WERI-Rb-1 (cell line): ENCODE measurements around the gene PCDHGB4.
"Not testable (repeated sequence)": the region's sequence is repeated elsewhere in the genome, so short reads cannot be mapped to it uniquely, and the experiment has no call there.

Experiments
- DNase-seq: peaks from one replicate; pipeline ENCODE4 v3.0.0-alpha.2; 2020
- H3K27ac ChIP-seq: fragments of 250-450 bp; sonication (Bioruptor Pico); 2 replicates; pipeline ENCODE4 v1.5.1; 2020; ENCODE audit warnings: mild to moderate bottlenecking, moderate library complexity
- H3K27me3 ChIP-seq: fragments of 250-450 bp; sonication (Bioruptor Pico); 2 replicates; pipeline ENCODE4 v1.5.1; 2021; ENCODE audit warnings: mild to moderate bottlenecking, low read depth, moderate library complexity; ENCODE audit not compliant: insufficient read depth, severe bottlenecking
- H3K36me3 ChIP-seq: fragments of 250-450 bp; sonication (Bioruptor Pico); 2 replicates; pipeline ENCODE4 v1.5.1; 2020; ENCODE audit warnings: mild to moderate bottlenecking, moderate library complexity
- H3K4me3 ChIP-seq: 2 replicates; pipeline ENCODE4 v1.5.1; 2011; ENCODE audit warnings: low read depth, mild to moderate bottlenecking, control low read depth, low read length
- H3K9me3 ChIP-seq: fragments of 250-450 bp; sonication (Bioruptor Pico); 2 replicates; pipeline ENCODE4 v1.5.1; 2021; ENCODE audit warnings: mild to moderate bottlenecking, moderate library complexity; ENCODE audit not compliant: severe bottlenecking
- CTCF ChIP-seq: IDR thresholded peaks from 2 replicates; pipeline ENCODE4 v1.5.1; 2011; ENCODE audit warnings: low read depth, mild to moderate bottlenecking, control low read depth, inconsistent platforms, low read length

Gene PCDHGB4

GRCh38 chr5:141345327-141345726, 42.2 kb upstream of the PCDHGB4 start:
- Histone ChIP-seq H3K4me3 (no peak overlapping the region), H3K27ac (no peak overlapping the region), H3K27me3 (no peaks in the 10 kb centered on the region), H3K36me3 (no peaks in the 10 kb centered on the region), H3K9me3 (peaks cover 19% of the 10 kb centered on the region)
- no peak for DNase-seq
- no peak for TF ChIP-seq CTCF

GRCh38 chr5:141346017-141346416, 41.5 kb upstream of the PCDHGB4 start:
- H3K27ac ChIP-seq, DNase-seq, H3K36me3 ChIP-seq, H3K27me3 ChIP-seq, H3K4me3 ChIP-seq: not testable (repeated sequence)
- peaks cover 23% of the 10 kb centered on the region for H3K9me3 ChIP-seq

DNA sequence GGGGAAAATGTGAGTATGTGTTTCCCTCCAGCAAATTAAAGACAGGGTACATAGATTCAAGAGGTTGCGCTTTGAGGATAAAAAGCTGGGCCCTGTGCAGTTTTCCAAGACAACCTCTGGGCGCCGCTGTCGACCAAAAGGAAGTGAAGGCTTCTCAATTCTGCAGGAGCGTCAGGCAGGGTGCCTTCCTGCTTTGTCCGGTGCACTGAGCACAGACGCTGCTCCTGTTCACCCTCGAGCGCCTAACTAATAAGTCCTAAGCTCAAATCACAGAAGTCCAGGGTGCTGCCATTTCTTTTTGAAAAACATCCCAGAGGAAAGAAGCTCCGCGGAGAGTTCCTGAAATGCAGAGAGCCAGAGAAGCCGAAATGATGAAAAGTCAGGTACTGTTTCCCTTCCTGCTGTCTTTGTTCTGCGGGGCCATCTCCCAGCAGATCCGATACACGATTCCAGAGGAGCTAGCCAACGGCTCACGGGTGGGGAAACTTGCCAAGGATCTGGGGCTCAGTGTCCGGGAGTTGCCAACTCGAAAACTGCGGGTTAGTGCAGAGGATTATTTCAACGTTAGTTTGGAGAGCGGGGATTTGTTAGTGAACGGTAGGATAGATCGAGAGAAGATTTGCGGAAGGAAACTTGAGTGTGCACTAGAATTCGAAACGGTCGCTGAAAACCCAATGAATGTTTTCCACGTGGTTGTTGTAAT, 37.4 kb upstream of the PCDHGB4 start, which contains the start of gene PCDHGB1:
Gene PCDHGB1, plus strand, starts transcription at position 183 of the 703 bp plus-strand sequence. Its CDS starts 162 bp downstream, at position 345.
- Histone ChIP-seq H3K27me3 (no peaks in the 10 kb centered on the region), H3K9me3 (peaks cover 25% of the 10 kb centered on the region), H3K36me3 (no peaks in the 10 kb centered on the region), H3K4me3 (peak within 1 kb of the TSS; percentile 32), H3K27ac (no peak within 1 kb of the TSS)
- peak; percentile 72 for DNase-seq
- peak; percentile 81 for TF ChIP-seq CTCF

DNA sequence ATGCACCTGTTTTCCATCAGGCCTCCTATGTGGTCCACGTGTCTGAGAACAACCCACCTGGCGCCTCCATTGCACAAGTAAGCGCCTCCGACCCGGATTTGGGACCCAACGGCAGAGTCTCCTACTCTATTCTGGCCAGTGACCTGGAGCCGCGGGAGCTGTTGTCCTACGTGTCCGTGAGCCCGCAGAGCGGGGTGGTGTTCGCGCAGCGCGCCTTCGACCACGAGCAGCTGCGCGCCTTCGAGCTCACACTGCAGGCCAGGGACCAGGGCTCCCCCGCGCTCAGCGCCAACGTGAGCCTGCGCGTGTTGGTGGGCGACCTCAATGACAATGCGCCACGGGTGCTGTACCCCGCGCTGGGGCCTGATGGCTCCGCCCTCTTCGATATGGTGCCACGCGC, 35.9 kb upstream of the PCDHGB4 start:
- no peaks in the 10 kb centered on the region for H3K36me3 ChIP-seq
- H3K27me3 ChIP-seq, result no peaks in the 10 kb centered on the region
- peaks cover 29% of the 10 kb centered on the region for H3K9me3 ChIP-seq
- no peak for TF ChIP-seq CTCF
- no peak overlapping the region for H3K27ac ChIP-seq
- no peak overlapping the region for H3K4me3 ChIP-seq
- DNase-seq, result no peak

DNA sequence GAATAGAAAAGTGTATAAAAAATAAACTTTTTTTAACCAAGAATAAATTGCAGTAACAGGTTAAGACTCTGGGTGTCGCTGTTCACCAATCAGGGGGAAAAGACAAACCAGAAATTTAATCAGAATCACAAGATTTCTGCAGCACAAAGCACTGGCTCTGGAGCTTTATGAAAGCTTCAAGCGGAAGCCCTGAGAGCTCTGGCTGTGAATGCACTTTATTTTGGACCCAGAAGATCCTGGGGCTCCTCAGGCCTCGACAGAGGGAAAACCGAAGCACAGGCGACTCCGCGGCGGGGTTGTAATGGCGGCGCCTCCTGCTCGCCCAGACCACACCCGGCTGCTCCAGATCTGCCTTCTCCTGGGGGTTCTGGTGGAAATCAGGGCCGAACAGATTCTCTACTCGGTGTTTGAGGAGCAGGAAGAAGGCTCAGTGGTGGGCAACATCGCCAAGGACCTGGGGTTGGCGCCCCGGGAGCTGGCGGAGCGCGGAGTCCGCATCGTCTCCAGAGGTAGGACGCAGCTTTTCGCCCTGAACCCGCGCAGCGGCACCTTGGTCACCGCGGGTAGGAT, 32.5 kb upstream of the PCDHGB4 start, which contains the start of gene PCDHGA4:
Gene PCDHGA4, plus strand, starts transcription at position 122 of the 570 bp plus-strand sequence. Its CDS starts 87 bp downstream, at position 209.
- DNase-seq, result no peak
- Histone ChIP-seq H3K27ac (no peak within 1 kb of the TSS), H3K36me3 (no peaks in the 10 kb centered on the region), H3K9me3 (peaks cover 30% of the 10 kb centered on the region), H3K27me3 (no peaks in the 10 kb centered on the region), H3K4me3 (no peak within 1 kb of the TSS)
- TF ChIP-seq CTCF, result peak; percentile 28; the same call in 1 of the 2 replicates

DNA sequence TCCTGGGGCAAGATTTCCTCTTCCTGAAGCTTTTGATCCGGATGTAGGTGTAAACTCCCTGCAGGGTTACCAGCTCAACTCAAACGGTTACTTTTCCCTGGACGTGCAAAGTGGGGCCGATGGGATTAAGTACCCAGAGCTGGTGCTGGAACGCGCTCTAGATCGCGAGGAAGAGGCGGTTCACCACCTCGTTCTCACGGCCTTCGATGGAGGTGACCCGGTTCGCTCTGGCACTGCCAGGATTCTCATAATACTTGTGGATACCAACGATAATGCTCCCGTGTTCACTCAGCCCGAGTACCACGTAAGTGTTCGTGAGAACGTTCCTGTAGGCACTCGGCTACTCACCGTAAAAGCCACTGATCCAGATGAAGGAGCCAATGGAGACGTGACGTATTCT, 31.9 kb upstream of the PCDHGB4 start:
- H3K4me3 ChIP-seq, result no peak overlapping the region
- no peak for DNase-seq
- no peaks in the 10 kb centered on the region for H3K27me3 ChIP-seq
- peaks cover 24% of the 10 kb centered on the region for H3K9me3 ChIP-seq
- no peak overlapping the region for H3K27ac ChIP-seq
- no peak for TF ChIP-seq CTCF
- no peaks in the 10 kb centered on the region for H3K36me3 ChIP-seq
